HL-60 (cell line): Measurements from ENCODE around the gene MED14.

ENCODE experiments used
- DNase-seq, 2 experiments: peaks; one replicate each; pipeline ENCODE4 v3.0.0-alpha.2; 2010 to 2020; ENCODE audit warnings: low read depth in 1 of 2, low spot score in 1 of 2
- H3K27ac ChIP-seq: fragments of 250-450 bp; sonication (Bioruptor Pico); replicated peaks from 2 replicates; pipeline ENCODE4 v1.5.1; 2020; ENCODE audit warnings: mild to moderate bottlenecking, moderate library complexity
- H3K27me3 ChIP-seq: fragments of 250-450 bp; sonication (Bioruptor Pico); 2 replicates; pipeline ENCODE4 v1.5.1; 2021; ENCODE audit warnings: mild to moderate bottlenecking, moderate library complexity; ENCODE audit not compliant: insufficient read depth, poor library complexity, severe bottlenecking
- H3K4me3 ChIP-seq: replicated peaks from 2 replicates; pipeline ENCODE4 v1.5.1; 2011; ENCODE audit warnings: mild to moderate bottlenecking, control low read depth, low read length; ENCODE audit not compliant: insufficient read depth
- CTCF ChIP-seq: IDR thresholded peaks from one replicate; pipeline ENCODE4 v1.5.1; 2011; ENCODE audit warnings: low read length, control low read depth, inconsistent platforms; ENCODE audit not compliant: insufficient read depth
- GABPA ChIP-seq: IDR thresholded peaks from 2 replicates; pipeline ENCODE4 v1.6.1; 2012; ENCODE audit warnings: low read depth
- POLR2AphosphoS5 ChIP-seq: IDR thresholded peaks from 2 replicates; pipeline ENCODE4 v1.6.1; 2012; ENCODE audit warnings: low read depth
- REST ChIP-seq: IDR thresholded peaks from 2 replicates; pipeline ENCODE4 v1.6.1; 2012; ENCODE audit warnings: low read depth; ENCODE audit not compliant: insufficient replicate concordance
- SPI1 ChIP-seq: IDR thresholded peaks from 2 replicates; pipeline ENCODE4 v1.6.1; 2012; ENCODE audit warnings: low read depth, mild to moderate bottlenecking, borderline replicate concordance

MED14 gene

GRCh38 chrX:40759374-40759773 lies 24.0 kb upstream of the MED14 start:
- Histone ChIP-seq H3K4me3 (no peak overlapping the region), H3K27me3 (no peaks in the 10 kb centered on the region), H3K27ac (no peak overlapping the region)
- no peak for DNase-seq
- no peak for TF ChIP-seq GABPA
- TF ChIP-seq SPI1, result no peak
- TF ChIP-seq POLR2AphosphoS5, result no peak
- TF ChIP-seq REST, result no peak
- no peak for TF ChIP-seq CTCF

- no peak overlapping the region for H3K27ac ChIP-seq
- H3K4me3 ChIP-seq, result no peak overlapping the region
- H3K27me3 ChIP-seq, result no peaks in the 10 kb centered on the region
- DNase-seq, result no peak
- TF ChIP-seq POLR2AphosphoS5 (no peak), CTCF (no peak), GABPA (no peak), SPI1 (no peak), REST (no peak)
These were observed 21.7 kb upstream of the MED14 start for GRCh38 chrX:40757058-40757457.

GRCh38 chrX:40755291-40756249 lies 20.2 kb upstream of the MED14 start:
- no peaks in the 10 kb centered on the region for H3K27me3 ChIP-seq
- DNase-seq, result no peak
- TF ChIP-seq CTCF (no peak), GABPA (no peak)
- H3K27ac ChIP-seq, result no peak overlapping the region
- H3K4me3 ChIP-seq, result no peak overlapping the region
